Measurements from ENCODE around the gene EML6.

DNA sequence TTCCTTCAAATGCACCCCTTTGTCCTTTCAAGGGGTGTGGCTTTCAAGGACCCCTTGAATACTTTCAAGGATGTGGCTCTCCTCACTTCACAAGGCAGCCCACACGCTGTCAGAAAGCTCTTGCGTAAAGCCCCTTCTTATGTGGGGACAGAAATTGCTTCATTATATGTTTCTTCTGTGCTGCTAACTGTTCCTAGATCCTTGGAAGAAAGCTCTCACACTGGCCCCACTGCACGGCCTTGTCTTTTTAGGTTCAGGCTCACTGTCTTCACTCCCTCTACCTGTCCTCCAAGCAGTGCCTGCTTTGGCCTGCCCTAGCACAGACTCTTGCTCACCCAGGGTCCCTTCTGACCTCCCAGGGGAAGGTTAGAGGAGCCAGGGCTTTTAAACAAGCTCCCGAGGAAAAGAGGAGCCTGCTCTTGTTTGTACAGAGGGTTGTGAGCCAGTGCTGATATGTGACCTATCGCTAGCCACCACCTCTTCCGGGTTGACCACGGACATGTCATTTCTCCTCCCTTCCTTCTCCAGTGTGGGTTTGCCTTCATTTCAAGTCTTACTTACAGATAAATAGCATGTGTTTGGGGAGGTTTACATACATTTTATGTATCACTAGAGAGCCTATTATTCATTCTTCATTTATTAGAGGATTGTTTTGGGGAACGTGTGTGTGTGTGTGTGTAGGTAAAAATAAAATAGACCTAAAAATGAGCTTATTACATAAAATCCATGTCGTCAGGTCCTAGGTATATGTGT is 232.1 kb downstream of the EML6 start:
- TF ChIP-seq EZH2 (IDR thresholded peaks at IDR 0.05) (no peak), POLR2AphosphoS5 (IDR thresholded peaks at IDR 0.05; ENCODE audit: borderline replicate concordance, low read depth, low read length) (no peak), FOXP2 (optimal IDR thresholded peaks at IDR 0.05; ENCODE audit: control extremely low read depth, extremely low read length, insufficient read depth) (no peak)

Data from SK-N-MC (cell line).